ENCODE results near the gene FTSJ1. TPM values are rescaled to one million over a fixed set of nuclear protein-coding genes. Genes with fewer than 3 reads are reported as not detected.

The FTSJ1 gene
- total and polyA plus RNA-seq, 2 of the 8 experiments (the other 6 are each of a cell fraction or from before 2014, with no cell fraction given): 62.4 to 80.4 TPM

DNA sequence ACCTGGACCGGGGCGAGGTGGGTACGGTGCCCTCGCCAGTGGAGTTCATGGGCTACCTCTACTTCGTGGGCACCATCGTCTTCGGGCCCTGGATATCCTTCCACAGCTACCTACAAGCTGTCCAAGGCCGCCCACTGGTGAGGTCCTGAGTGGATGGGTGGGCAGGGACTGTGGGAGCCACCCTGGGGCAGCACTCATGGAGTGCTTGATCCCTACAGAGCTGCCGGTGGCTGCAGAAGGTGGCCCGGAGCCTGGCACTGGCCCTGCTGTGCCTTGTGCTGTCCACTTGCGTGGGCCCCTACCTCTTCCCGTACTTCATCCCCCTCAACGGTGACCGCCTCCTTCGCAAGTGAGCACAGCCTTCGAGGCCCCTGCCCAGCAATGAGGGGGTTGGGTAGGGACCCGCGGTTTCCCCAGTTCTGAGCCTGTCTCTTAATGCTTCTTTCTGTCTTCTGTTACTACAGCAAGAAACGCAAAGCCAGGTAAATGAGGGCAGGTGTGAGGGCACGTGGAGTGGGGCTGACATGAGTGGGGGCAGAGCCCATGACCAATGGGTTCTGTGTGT lies 36.5 kb downstream of the FTSJ1 start:
- Histone ChIP-seq H4K20me1 (replicated peaks in 1 of 2; ENCODE audit: control insufficient read depth in 1 of 2, insufficient read depth in 2 of 2, low read length in 2 of 2) (no peaks in the 10 kb centered on the region), H3K9me3 (ENCODE audit: insufficient read depth in 2 of 2, low read depth in 1 of 2, low read length in 1 of 2) (no peaks in the 10 kb centered on the region), H4K8ac (ENCODE audit: extremely low read depth, insufficient read depth, low read length) (no peak overlapping the region; the same call in 1 of the 2 replicates), H2BK12ac (ENCODE audit: low read depth, low read length) (no peak overlapping the region), H3K56ac (replicated peaks; ENCODE audit: insufficient read length, low read depth, low read length) (no peak overlapping the region), H3K9ac (replicated peaks in 1 of 4; ENCODE audit: extremely low read depth in 1 of 4, low read depth in 3 of 4, low read length in 3 of 4) (no peak overlapping the region), H2AK5ac (ENCODE audit: low read depth, low read length) (no peak overlapping the region), H3K23ac (ENCODE audit: insufficient read length) (no peak overlapping the region), H2BK15ac (ENCODE audit: low read length) (no peak overlapping the region), H3K27me3 (replicated peaks in 1 of 4; ENCODE audit: control insufficient read depth in 3 of 4, extremely low read depth in 1 of 4, insufficient read depth in 3 of 4, low read length in 3 of 4) (no peaks in the 10 kb centered on the region; a peak in 2 of 7 replicates), H3K4me3 (ENCODE audit: extremely low read depth in 1 of 4, insufficient read depth in 2 of 4, low read depth in 3 of 4, low read length in 4 of 4) (no peak overlapping the region), H3K79me2 (ENCODE audit: control insufficient read depth in 1 of 2, insufficient read depth in 2 of 2, low read length in 2 of 2) (no peaks in the 10 kb centered on the region), H4K91ac (replicated peaks; ENCODE audit: insufficient read length, low read length) (no peak overlapping the region), H2BK5ac (ENCODE audit: low read depth, low read length) (no peak overlapping the region), H3K4ac (replicated peaks; ENCODE audit: insufficient read length, low read depth, low read length) (no peak overlapping the region), H2BK20ac (ENCODE audit: low read length) (no peak overlapping the region), H3K4me2 (ENCODE audit: insufficient read depth in 1 of 2, low read depth in 2 of 2, low read length in 2 of 2) (no peak overlapping the region), H3K4me1 (replicated peaks in 1 of 4; ENCODE audit: control insufficient read depth in 3 of 4, insufficient read depth in 4 of 4, low read length in 3 of 4) (peaks cover 0 to 5% (median 2%) of the 10 kb centered on the region in 4 experiments; a peak in 4 of 7 replicates), H2BK120ac (replicated peaks; ENCODE audit: low read depth, low read length) (no peak overlapping the region), H3K36me3 (ENCODE audit: control insufficient read depth in 2 of 4, insufficient read depth in 4 of 4, low read length in 3 of 4) (peaks cover 0 to 2% (median 0%) of the 10 kb centered on the region in 4 experiments; a peak in 3 of 8 replicates), H3K18ac (ENCODE audit: extremely low read depth, low read length) (no peak overlapping the region), H3K79me1 (ENCODE audit: low read depth, low read length) (no peaks in the 10 kb centered on the region), H2AFZ (ENCODE audit: low read length) (no peak overlapping the region), H3K23me2 (ENCODE audit: low read depth, low read length) (no peaks in the 10 kb centered on the region; the same call in 1 of the 2 replicates), H3K14ac (ENCODE audit: insufficient read length) (no peak overlapping the region), H4K5ac (ENCODE audit: insufficient read length, low read depth, low read length) (no peak overlapping the region), H3K27ac (ENCODE audit: low read depth, low read length) (no peak overlapping the region)
- ChIA-PET CTCF (ENCODE audit: partially characterized antibody) (no interaction called here), POLR2A (ENCODE audit: partially characterized antibody) (no interaction called here)
- TF ChIP-seq SIN3A (conservative IDR thresholded peaks at IDR 0.05 in 1 of 2, IDR thresholded peaks at IDR 0.05 in 1 of 2; ENCODE audit: low read depth in 1 of 2, low read length in 2 of 2): no peak
- TF ChIP-seq GABPA (IDR thresholded peaks at IDR 0.05; ENCODE audit: borderline replicate concordance, insufficient read depth, low read length): no peak
- TF ChIP-seq YY1 (IDR thresholded peaks at IDR 0.05; ENCODE audit: low read depth, low read length): no peak
- no peak for TF ChIP-seq CTBP2 (IDR thresholded peaks at IDR 0.05; ENCODE audit: borderline replicate concordance, insufficient read depth, insufficient read length, low read length)
- DNase-seq (ENCODE audit: low read depth in 1 of 2, low spot score in 2 of 2) (no peak), FAIRE-seq (no peak)
- 90% methylated on average over 15 of the region's 20 CpGs; no CpG with 5 or more reads in 1 of the 2 experiments for WGBS, 2 experiments (ENCODE audit: extremely low coverage in 1 of 2, insufficient coverage in 1 of 2, insufficient read length in 1 of 2, insufficient replicate concordance in 2 of 2, low coverage in 1 of 2, low lambda C conversion rate in 2 of 2, missing lambda C conversion rate in 1 of 2)

Data from H1 (cell line).